Epithelial cell of esophagus (primary cell): ENCODE results near the gene FXYD6.
A peak's percentile ranks its signal among the peaks of the same experiment; 100 is the strongest.

ENCODE experiments used
- DNase-seq: peaks from one replicate; pipeline ENCODE4 v3.0.0; 2010; ENCODE audit warnings: low read depth
- H3K4me3 ChIP-seq: 2 replicates; pipeline ENCODE4 v1.5.1; 2011; ENCODE audit warnings: mild to moderate bottlenecking, low read length, control low read depth
- TF ChIP-seq, protein P1 (sequence below): IDR thresholded peaks from 2 replicates; pipeline ENCODE4 v1.5.1; 2011; ENCODE audit warnings: low read depth, mild to moderate bottlenecking, low read length, control low read depth, inconsistent platforms; ENCODE audit not compliant: insufficient read depth; ENCODE audit errors: missing control alignments

FXYD6 gene

GRCh38 chr11:117879516-117880480 lies 3.3 kb upstream of the FXYD6 start:
- no peak for DNase-seq
- TF ChIP-seq, protein P1, sequence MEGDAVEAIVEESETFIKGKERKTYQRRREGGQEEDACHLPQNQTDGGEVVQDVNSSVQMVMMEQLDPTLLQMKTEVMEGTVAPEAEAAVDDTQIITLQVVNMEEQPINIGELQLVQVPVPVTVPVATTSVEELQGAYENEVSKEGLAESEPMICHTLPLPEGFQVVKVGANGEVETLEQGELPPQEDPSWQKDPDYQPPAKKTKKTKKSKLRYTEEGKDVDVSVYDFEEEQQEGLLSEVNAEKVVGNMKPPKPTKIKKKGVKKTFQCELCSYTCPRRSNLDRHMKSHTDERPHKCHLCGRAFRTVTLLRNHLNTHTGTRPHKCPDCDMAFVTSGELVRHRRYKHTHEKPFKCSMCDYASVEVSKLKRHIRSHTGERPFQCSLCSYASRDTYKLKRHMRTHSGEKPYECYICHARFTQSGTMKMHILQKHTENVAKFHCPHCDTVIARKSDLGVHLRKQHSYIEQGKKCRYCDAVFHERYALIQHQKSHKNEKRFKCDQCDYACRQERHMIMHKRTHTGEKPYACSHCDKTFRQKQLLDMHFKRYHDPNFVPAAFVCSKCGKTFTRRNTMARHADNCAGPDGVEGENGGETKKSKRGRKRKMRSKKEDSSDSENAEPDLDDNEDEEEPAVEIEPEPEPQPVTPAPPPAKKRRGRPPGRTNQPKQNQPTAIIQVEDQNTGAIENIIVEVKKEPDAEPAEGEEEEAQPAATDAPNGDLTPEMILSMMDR: no peak
- no peak overlapping the region for H3K4me3 ChIP-seq

DNA sequence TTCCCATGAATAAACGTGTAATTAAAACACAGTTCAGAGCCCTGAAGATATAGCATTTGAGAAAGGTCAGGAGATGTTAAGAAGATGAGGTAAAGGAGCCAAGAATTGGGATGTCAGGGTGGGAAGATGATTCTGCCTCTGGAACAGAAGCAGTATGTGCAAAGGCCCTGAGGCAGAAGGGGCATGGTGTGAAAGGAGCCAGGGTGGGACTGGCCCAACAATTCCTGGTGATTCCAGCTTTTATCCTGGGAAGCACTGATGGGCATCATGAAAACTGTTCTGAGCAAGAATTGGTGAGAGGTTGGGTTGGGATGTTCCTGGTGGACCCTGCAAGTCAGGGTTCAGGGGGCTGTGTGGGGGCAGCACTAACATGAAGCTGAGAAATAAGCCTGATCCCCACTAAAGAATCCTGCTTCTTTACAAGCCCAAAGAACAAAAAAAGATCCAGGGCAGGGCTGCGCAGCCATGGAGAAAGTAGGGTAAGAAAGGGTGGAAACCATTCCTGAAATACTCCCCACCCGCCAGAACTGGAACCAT lies 2.5 kb upstream of the FXYD6 start:
- TF ChIP-seq, protein P1: no peak
- no peak for DNase-seq
- H3K4me3 ChIP-seq: no peak overlapping the region

GRCh38 chr11:117878314-117878938 lies 2.0 kb upstream of the FXYD6 start:
- H3K4me3 ChIP-seq: no peak overlapping the region
- TF ChIP-seq, protein P1: no peak
- no peak for DNase-seq

GRCh38 chr11:117877120-117877784 lies 794 bp upstream of the FXYD6 start:
- H3K4me3 ChIP-seq: no peak overlapping the region
- DNase-seq: no peak
- TF ChIP-seq, protein P1: no peak

GRCh38 chr11:117876059-117876340 lies 458 bp downstream of the FXYD6 start:
- peak overlapping the region; percentile 22 for H3K4me3 ChIP-seq
- DNase-seq: no peak
- TF ChIP-seq, protein P1: no peak

DNA sequence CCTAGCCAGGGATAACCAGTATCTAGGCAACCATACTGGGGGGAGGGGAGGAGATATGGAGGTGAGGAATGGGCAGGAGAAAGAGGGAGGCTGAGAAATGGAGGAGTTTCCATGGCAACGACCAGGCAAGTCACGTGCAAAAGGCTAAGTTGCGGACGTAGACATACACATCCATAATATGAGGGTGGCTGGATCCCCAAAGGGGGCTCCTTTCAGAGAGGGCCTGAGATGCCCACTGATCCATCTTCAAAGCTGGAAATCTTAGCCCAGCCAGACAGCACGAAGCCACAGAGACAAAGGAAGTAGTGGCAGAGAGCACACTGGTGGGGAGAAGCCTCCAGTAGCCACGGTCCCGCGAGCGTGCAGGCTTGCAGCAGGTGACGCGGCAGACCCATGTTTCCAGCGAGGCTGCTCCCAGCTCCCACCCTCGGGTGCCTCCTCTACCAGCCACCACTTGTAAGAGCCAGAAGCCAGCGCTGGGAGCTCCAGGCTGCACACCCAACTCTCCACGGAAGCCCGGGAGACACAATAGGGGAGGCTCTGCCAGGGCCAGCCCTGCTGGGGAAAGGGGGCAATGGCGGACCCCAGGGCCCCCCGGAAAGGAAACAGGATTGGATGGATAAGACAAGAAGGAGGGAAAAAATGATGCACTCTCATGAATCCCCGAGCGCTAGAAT lies 938 bp downstream of the FXYD6 start:
- TF ChIP-seq, protein P1: no peak
- no peak for DNase-seq
- H3K4me3 ChIP-seq: no peak overlapping the region
